Left ventricle myocardium inferior (tissue), 1 donor: ENCODE results near the gene FSIP1. TPM values are rescaled to one million over a fixed set of nuclear protein-coding genes. Genes with fewer than 3 reads are reported as not detected.

Experiments used
- DNase-seq: peaks from one replicate; pipeline ENCODE4 v3.0.0-alpha.2; 2020
- H3K27ac ChIP-seq: fragments of 200-600 bp; replicated peaks from 2 replicates; pipeline ENCODE4 v1.8.0; 2021
- H3K27me3 ChIP-seq: fragments of 200-600 bp; 2 replicates; pipeline ENCODE4 v1.8.0; 2021; ENCODE audit warnings: low read depth
- H3K36me3 ChIP-seq: fragments of 200-600 bp; 2 replicates; pipeline ENCODE4 v1.8.0; 2021
- H3K4me1 ChIP-seq: fragments of 200-600 bp; 2 replicates; pipeline ENCODE4 v1.8.0; 2021
- H3K4me3 ChIP-seq: fragments of 200-600 bp; 2 replicates; pipeline ENCODE4 v1.8.0; 2021; ENCODE audit warnings: mild to moderate bottlenecking, moderate library complexity
- H3K9me3 ChIP-seq: fragments of 200-600 bp; replicated peaks from 2 replicates; pipeline ENCODE4 v1.8.0; 2021
- CTCF ChIP-seq: fragments of 200-600 bp; IDR thresholded peaks from 2 replicates; pipeline ENCODE4 v1.8.0; 2021; ENCODE audit warnings: antibody characterized with exemption, mild to moderate bottlenecking, borderline replicate concordance
- intact Hi-C: fragments of 100-400 bp; cut with micrococcal nuclease; formaldehyde crosslinking; loops from one replicate; pipeline ENCODE4 v1.11.0; 2022
- total RNA-seq: library from RNA; stranded (reverse); fragmentation: NEBNext Ultra II Directional; extraction: Animal tissue kit (Norgen Biotek cat#: 25700); gene quantifications from one replicate; pipeline ENCODE4 v1.2.1, GENCODE V29; 2021
- donor health status: DM: no; HTN: yes; CAD: no; lungs with severe emphysema.

Gene FSIP1
- total RNA-seq, 1 donor from 2014 or later: 1.2 TPM

GRCh38 chr15:39613861-39614260 is 168.8 kb downstream of the FSIP1 start:
- Histone ChIP-seq H3K27me3 (no peaks in the 10 kb centered on the region), H3K27ac (no peak overlapping the region), H3K4me3 (no peak overlapping the region), H3K36me3 (no peaks in the 10 kb centered on the region), H3K4me1 (peaks cover 7% of the 10 kb centered on the region), H3K9me3 (peaks cover 52% of the 10 kb centered on the region)
- DNase-seq: no peak
- intact Hi-C loops: no loop called here
- TF ChIP-seq CTCF: no peak

GRCh38 chr15:39613271-39613670 is 169.4 kb downstream of the FSIP1 start:
- intact Hi-C loops: no loop called here
- no peak for TF ChIP-seq CTCF
- Histone ChIP-seq H3K4me1 (peaks cover 2% of the 10 kb centered on the region), H3K4me3 (no peak overlapping the region), H3K27me3 (no peaks in the 10 kb centered on the region), H3K9me3 (peaks cover 52% of the 10 kb centered on the region), H3K27ac (no peak overlapping the region), H3K36me3 (no peaks in the 10 kb centered on the region)
- DNase-seq: no peak

- peaks cover 9% of the 10 kb centered on the region for H3K4me1 ChIP-seq
These were observed 172.0 kb downstream of the FSIP1 start for GRCh38 chr15:39610665-39611064.

GRCh38 chr15:39609166-39609916 is 173.3 kb downstream of the FSIP1 start:
- TF ChIP-seq CTCF: no peak
- DNase-seq: no peak
- H3K36me3 ChIP-seq: no peaks in the 10 kb centered on the region
- intact Hi-C loops: no loop called here
- no peak overlapping the region for H3K4me3 ChIP-seq
- H3K9me3 ChIP-seq: peaks cover 44% of the 10 kb centered on the region
- peaks cover 9% of the 10 kb centered on the region for H3K4me1 ChIP-seq
- H3K27ac ChIP-seq: no peak overlapping the region
- H3K27me3 ChIP-seq: no peaks in the 10 kb centered on the region

More at GRCh38 chr15:39610665-39611064, 172.0 kb downstream of the FSIP1 start:
- DNase-seq: no peak
- Histone ChIP-seq H3K9me3 (peaks cover 52% of the 10 kb centered on the region), H3K27ac (no peak overlapping the region), H3K4me3 (no peak overlapping the region), H3K36me3 (no peaks in the 10 kb centered on the region), H3K27me3 (no peaks in the 10 kb centered on the region)
- TF ChIP-seq CTCF: no peak
- intact Hi-C loops: no loop called here

GRCh38 chr15:39608185-39609139 is 174.2 kb downstream of the FSIP1 start:
- Histone ChIP-seq H3K27ac (no peak overlapping the region), H3K4me1 (peaks cover 9% of the 10 kb centered on the region), H3K9me3 (peaks cover 35% of the 10 kb centered on the region), H3K4me3 (no peak overlapping the region), H3K27me3 (no peaks in the 10 kb centered on the region), H3K36me3 (no peaks in the 10 kb centered on the region)
- intact Hi-C loops: no loop called here
- no peak for TF ChIP-seq CTCF
- DNase-seq: no peak
